HG02870 (cell line): ENCODE results near the gene CCDC80.
"Not testable (repeated sequence)": the region's sequence is repeated elsewhere in the genome, so short reads cannot be mapped to it uniquely, and the experiment has no call there.

Experiments
- ATAC-seq: cut with Tn5 transposase; IDR thresholded peaks from one replicate; pipeline ENCODE4 v1.9.1; 2021; ENCODE audit warnings: mild to moderate bottlenecking, moderate library complexity; ENCODE audit not compliant: unreplicated experiment

The CCDC80 gene

GRCh38 chr3:112667599-112667998 is 26.7 kb upstream of the CCDC80 start:
- no peak for ATAC-seq

- not testable (repeated sequence) for ATAC-seq
These were observed 24.1 kb upstream of the CCDC80 start for GRCh38 chr3:112665009-112665408.

- ATAC-seq: no peak
These were observed 15.1 kb upstream of the CCDC80 start for GRCh38 chr3:112656043-112656442.

- no peak for ATAC-seq
These were observed 14.0 kb upstream of the CCDC80 start for GRCh38 chr3:112654979-112655378.

GRCh38 chr3:112654492-112654891 is 13.5 kb upstream of the CCDC80 start:
- no peak for ATAC-seq

- no peak for ATAC-seq
These were observed 12.9 kb upstream of the CCDC80 start for GRCh38 chr3:112653881-112654300.

- ATAC-seq: no peak
These were observed 12.4 kb upstream of the CCDC80 start for GRCh38 chr3:112653209-112653871.

- no peak for ATAC-seq
These were observed 10.6 kb upstream of the CCDC80 start for GRCh38 chr3:112651516-112651915.

GRCh38 chr3:112651071-112651470 is 10.1 kb upstream of the CCDC80 start:
- no peak for ATAC-seq

- no peak for ATAC-seq
These were observed 9.5 kb upstream of the CCDC80 start for GRCh38 chr3:112650482-112650881.

- no peak for ATAC-seq
These were observed 8.5 kb upstream of the CCDC80 start for GRCh38 chr3:112649478-112649735.

GRCh38 chr3:112647122-112647521 is 6.2 kb upstream of the CCDC80 start:
- no peak for ATAC-seq

GRCh38 chr3:112646623-112647022 is 5.7 kb upstream of the CCDC80 start:
- no peak for ATAC-seq

- no peak for ATAC-seq
These were observed 3.5 kb upstream of the CCDC80 start for GRCh38 chr3:112644453-112644852.

GRCh38 chr3:112643621-112644240 is 2.8 kb upstream of the CCDC80 start:
- ATAC-seq: no peak

- peak; percentile 74 for ATAC-seq
These were observed 2.1 kb upstream of the CCDC80 start for GRCh38 chr3:112642912-112643506.

GRCh38 chr3:112640276-112640929 is 540 bp downstream of the CCDC80 start:
- ATAC-seq: no peak

GRCh38 chr3:112639455-112640225 is 1.3 kb downstream of the CCDC80 start:
- no peak for ATAC-seq

GRCh38 chr3:112638327-112639020 is 2.5 kb downstream of the CCDC80 start:
- ATAC-seq: no peak

GRCh38 chr3:112637700-112638099 is 3.2 kb downstream of the CCDC80 start:
- ATAC-seq: no peak

GRCh38 chr3:112635674-112636073 is 5.3 kb downstream of the CCDC80 start:
- no peak for ATAC-seq
